ES-I3 (cell line): ENCODE results near the gene IRAK1.

Experiments used
- H3K36me3 ChIP-seq: 2 replicates; pipeline ENCODE4 v1.6.1; 2013; ENCODE audit warnings: mild to moderate bottlenecking, low read length, control low read depth, moderate library complexity; ENCODE audit not compliant: insufficient read depth
- H3K4me1 ChIP-seq: 2 replicates; pipeline ENCODE4 v1.6.1; 2013; ENCODE audit warnings: mild to moderate bottlenecking, control low read depth, low read length; ENCODE audit not compliant: insufficient read depth
- H3K9ac ChIP-seq: 2 replicates; pipeline ENCODE4 v1.6.1; 2013; ENCODE audit warnings: low read depth, mild to moderate bottlenecking, low read length, moderate library complexity
- H3K9me3 ChIP-seq: 2 replicates; pipeline ENCODE4 v1.6.1; 2013; ENCODE audit warnings: mild to moderate bottlenecking, low read length, moderate library complexity; ENCODE audit not compliant: control insufficient read depth, insufficient read depth

The IRAK1 gene

GRCh38 chrX:154019061-154019621 is 561 bp downstream of the IRAK1 start:
- no peaks in the 10 kb centered on the region for H3K9me3 ChIP-seq
- peaks cover 30% of the 10 kb centered on the region for H3K4me1 ChIP-seq
- H3K9ac ChIP-seq, result peak overlapping the region; percentile 53
- H3K36me3 ChIP-seq, result no peaks in the 10 kb centered on the region; the same call in 1 of the 2 replicates

GRCh38 chrX:154018518-154019060 is 1.1 kb downstream of the IRAK1 start:
- Histone ChIP-seq H3K9ac (peak overlapping the region; percentile 53; the same call in 1 of the 2 replicates), H3K4me1 (peaks cover 30% of the 10 kb centered on the region), H3K36me3 (no peaks in the 10 kb centered on the region; the same call in 1 of the 2 replicates), H3K9me3 (no peaks in the 10 kb centered on the region)

- Histone ChIP-seq H3K9ac (no peak overlapping the region), H3K36me3 (no peaks in the 10 kb centered on the region; the same call in 1 of the 2 replicates), H3K9me3 (no peaks in the 10 kb centered on the region), H3K4me1 (peaks cover 30% of the 10 kb centered on the region)
Observed at GRCh38 chrX:154017766-154018517, 1.8 kb downstream of the IRAK1 start.

- Histone ChIP-seq H3K4me1 (peaks cover 18% of the 10 kb centered on the region; the same call in 1 of the 2 replicates), H3K9ac (no peak overlapping the region), H3K36me3 (no peaks in the 10 kb centered on the region; the same call in 1 of the 2 replicates), H3K9me3 (no peaks in the 10 kb centered on the region)
Observed at GRCh38 chrX:154016366-154017076, 3.2 kb downstream of the IRAK1 start.

- no peaks in the 10 kb centered on the region for H3K9me3 ChIP-seq
- H3K36me3 ChIP-seq, result no peaks in the 10 kb centered on the region; the same call in 1 of the 2 replicates
- no peak overlapping the region for H3K9ac ChIP-seq
- H3K4me1 ChIP-seq, result peaks cover 10% of the 10 kb centered on the region; the same call in 1 of the 2 replicates
Observed at GRCh38 chrX:154015581-154016264, 4.0 kb downstream of the IRAK1 start.

GRCh38 chrX:154014429-154015380 is 5.0 kb downstream of the IRAK1 start:
- H3K36me3 ChIP-seq, result no peaks in the 10 kb centered on the region; the same call in 1 of the 2 replicates
- H3K4me1 ChIP-seq, result peaks cover 8% of the 10 kb centered on the region; the same call in 1 of the 2 replicates
- no peaks in the 10 kb centered on the region for H3K9me3 ChIP-seq
- no peak overlapping the region for H3K9ac ChIP-seq

GRCh38 chrX:154013614-154014360 is 5.9 kb downstream of the IRAK1 start:
- Histone ChIP-seq H3K9ac (no peak overlapping the region), H3K4me1 (peaks cover 8% of the 10 kb centered on the region; the same call in 1 of the 2 replicates), H3K9me3 (no peaks in the 10 kb centered on the region), H3K36me3 (no peaks in the 10 kb centered on the region; the same call in 1 of the 2 replicates)

- Histone ChIP-seq H3K9me3 (no peaks in the 10 kb centered on the region), H3K4me1 (peaks cover 8% of the 10 kb centered on the region; the same call in 1 of the 2 replicates), H3K9ac (no peak overlapping the region), H3K36me3 (no peaks in the 10 kb centered on the region; the same call in 1 of the 2 replicates)
Observed at GRCh38 chrX:154013001-154013421, 6.7 kb downstream of the IRAK1 start.

- no peak overlapping the region for H3K9ac ChIP-seq
- no peaks in the 10 kb centered on the region for H3K9me3 ChIP-seq
- H3K4me1 ChIP-seq, result peaks cover 8% of the 10 kb centered on the region; the same call in 1 of the 2 replicates
- no peaks in the 10 kb centered on the region; the same call in none of the 2 replicates for H3K36me3 ChIP-seq
Observed at GRCh38 chrX:154012336-154012991, 7.2 kb downstream of the IRAK1 start.

GRCh38 chrX:154011376-154012335 is 8.0 kb downstream of the IRAK1 start:
- Histone ChIP-seq H3K4me1 (peaks cover 8% of the 10 kb centered on the region; the same call in 1 of the 2 replicates), H3K9ac (no peak overlapping the region), H3K36me3 (no peaks in the 10 kb centered on the region; the same call in none of the 2 replicates), H3K9me3 (no peaks in the 10 kb centered on the region)
